Frontal cortex (tissue), 4 donors: Measurements from ENCODE around the gene KCNMA1. TPM values are rescaled to one million over a fixed set of nuclear protein-coding genes. Genes with fewer than 3 reads are reported as not detected.
A peak's percentile ranks its signal among the peaks of the same experiment; 100 is the strongest.
"Not testable (repeated sequence)": the region's sequence is repeated elsewhere in the genome, so short reads cannot be mapped to it uniquely, and the experiment has no call there.

ENCODE experiments used
- DNase-seq, 2 donors: peaks; one replicate each; pipeline ENCODE4 v3.0.0; 2012; ENCODE audit warnings: low spot score in 2 of 2
- FAIRE-seq: peaks from 2 replicates; lab custom pipeline; 2012; peaks lifted over from hg19 to GRCh38; lab: Jason Lieb, UNC
- total RNA-seq: library from RNA; depleted of rRNA; stranded (reverse); fragments of >200 nt; gene quantifications from one replicate; pipeline ENCODE4 v1.2.3, GENCODE V29; 2014
- donor health status: control.
- donor health status: control.
- donor health status: control.

KCNMA1 gene
- total RNA-seq, 1 donor from 2014 or later: 27.3 TPM

GRCh38 chr10:77415313-77415960, 222.2 kb downstream of the KCNMA1 start:
- FAIRE-seq (no peak), DNase-seq (no peak)

- FAIRE-seq: no peak
- DNase-seq: no peak
These were observed 224.4 kb downstream of the KCNMA1 start for GRCh38 chr10:77413231-77413630.

GRCh38 chr10:77412573-77413133, 225.0 kb downstream of the KCNMA1 start:
- not testable (repeated sequence) for FAIRE-seq, DNase-seq

- DNase-seq (no peak), FAIRE-seq (no peak)
These were observed 225.8 kb downstream of the KCNMA1 start for GRCh38 chr10:77411805-77412204.

GRCh38 chr10:77410523-77410922, 227.1 kb downstream of the KCNMA1 start:
- FAIRE-seq: no peak
- no peak for DNase-seq

- FAIRE-seq (no peak), DNase-seq (no peak)
These were observed 227.7 kb downstream of the KCNMA1 start for GRCh38 chr10:77409697-77410471.

GRCh38 chr10:77408259-77408658, 229.3 kb downstream of the KCNMA1 start:
- FAIRE-seq (no peak), DNase-seq (no peak)

GRCh38 chr10:77406764-77407430, 230.7 kb downstream of the KCNMA1 start:
- no peak for FAIRE-seq

GRCh38 chr10:77405771-77406241, 231.8 kb downstream of the KCNMA1 start:
- FAIRE-seq (no peak), DNase-seq (peak in 1 of 2 donors; percentile 64)

More at GRCh38 chr10:77406764-77407430, 230.7 kb downstream of the KCNMA1 start:
- DNase-seq: no peak

- DNase-seq (no peak), FAIRE-seq (no peak)
These were observed 232.8 kb downstream of the KCNMA1 start for GRCh38 chr10:77404810-77405209.

GRCh38 chr10:77403761-77404160, 233.8 kb downstream of the KCNMA1 start:
- no peak for FAIRE-seq

GRCh38 chr10:77401683-77402082, 235.9 kb downstream of the KCNMA1 start:
- no peak for FAIRE-seq
- DNase-seq: no peak

More at GRCh38 chr10:77403761-77404160, 233.8 kb downstream of the KCNMA1 start:
- no peak for DNase-seq

GRCh38 chr10:77400033-77400432, 237.6 kb downstream of the KCNMA1 start:
- FAIRE-seq (no peak), DNase-seq (no peak)

- no peak for FAIRE-seq
- DNase-seq: no peak
These were observed 238.4 kb downstream of the KCNMA1 start for GRCh38 chr10:77398986-77399755.

GRCh38 chr10:77398558-77398957, 239.1 kb downstream of the KCNMA1 start:
- no peak for FAIRE-seq
- no peak for DNase-seq

- FAIRE-seq: no peak
These were observed 240.5 kb downstream of the KCNMA1 start for GRCh38 chr10:77397103-77397502.

GRCh38 chr10:77396290-77396689, 241.3 kb downstream of the KCNMA1 start:
- no peak for FAIRE-seq
- DNase-seq: no peak

More at GRCh38 chr10:77397103-77397502, 240.5 kb downstream of the KCNMA1 start:
- no peak for DNase-seq

- FAIRE-seq (no peak), DNase-seq (no peak)
These were observed 243.6 kb downstream of the KCNMA1 start for GRCh38 chr10:77393821-77394501.

GRCh38 chr10:77393411-77393810, 244.2 kb downstream of the KCNMA1 start:
- FAIRE-seq (no peak), DNase-seq (no peak)
